ENCODE data around the gene HSD17B8. TPM values are rescaled to one million over a fixed set of nuclear protein-coding genes. Genes with fewer than 3 reads are reported as not detected.

Gene HSD17B8
- polyA plus RNA-seq, 6 donors from 2014 or later = 13.8 to 24.1 (median 21.6) TPM

DNA sequence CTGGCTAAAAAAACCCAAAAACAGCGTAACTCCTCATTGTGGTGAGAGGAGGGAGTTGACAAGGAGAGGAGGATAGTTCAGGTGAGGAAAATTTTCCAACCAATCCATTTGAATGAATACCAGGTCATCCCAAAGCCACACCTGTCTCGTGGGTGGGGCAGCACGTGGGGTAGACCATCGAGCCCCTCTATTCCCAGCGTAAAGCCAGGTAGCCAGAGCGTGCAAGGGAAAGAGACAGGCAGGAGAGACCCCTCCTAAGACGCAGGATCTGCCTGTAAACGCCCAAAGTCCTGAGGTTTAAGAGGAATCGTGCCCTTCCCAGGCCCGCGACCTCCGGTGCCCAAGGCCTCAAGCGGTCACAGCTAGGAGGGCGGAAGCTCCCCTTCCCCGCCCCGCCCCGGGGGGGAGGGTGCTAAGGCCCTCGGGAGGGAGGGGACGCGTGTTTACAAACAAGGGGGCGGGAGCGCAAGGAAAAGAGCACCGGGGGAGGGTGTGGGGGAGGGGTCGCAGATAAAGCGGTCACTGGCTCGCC lies 4.7 kb upstream of the HSD17B8 start:
- Mint-ChIP-seq H3K4me1 (peaks cover 69 to 76% (median 75%) of the 10 kb centered on the region in 3 donors), H3K4me3 (peak overlapping the region; percentile 90 to 100 (median 97)), H3K36me3 (peaks cover 13 to 34% of the 10 kb centered on the region in 2 donors), H3K9me3 (no peaks in the 10 kb centered on the region), H3K27ac (peak overlapping the region; percentile 18 to 96 (median 76)), H3K27me3 (no peaks in the 10 kb centered on the region)
- DNase-seq (no peak), ATAC-seq (ENCODE audit: low read depth in 2 of 2) (peak; percentile 4 to 12)

DNA sequence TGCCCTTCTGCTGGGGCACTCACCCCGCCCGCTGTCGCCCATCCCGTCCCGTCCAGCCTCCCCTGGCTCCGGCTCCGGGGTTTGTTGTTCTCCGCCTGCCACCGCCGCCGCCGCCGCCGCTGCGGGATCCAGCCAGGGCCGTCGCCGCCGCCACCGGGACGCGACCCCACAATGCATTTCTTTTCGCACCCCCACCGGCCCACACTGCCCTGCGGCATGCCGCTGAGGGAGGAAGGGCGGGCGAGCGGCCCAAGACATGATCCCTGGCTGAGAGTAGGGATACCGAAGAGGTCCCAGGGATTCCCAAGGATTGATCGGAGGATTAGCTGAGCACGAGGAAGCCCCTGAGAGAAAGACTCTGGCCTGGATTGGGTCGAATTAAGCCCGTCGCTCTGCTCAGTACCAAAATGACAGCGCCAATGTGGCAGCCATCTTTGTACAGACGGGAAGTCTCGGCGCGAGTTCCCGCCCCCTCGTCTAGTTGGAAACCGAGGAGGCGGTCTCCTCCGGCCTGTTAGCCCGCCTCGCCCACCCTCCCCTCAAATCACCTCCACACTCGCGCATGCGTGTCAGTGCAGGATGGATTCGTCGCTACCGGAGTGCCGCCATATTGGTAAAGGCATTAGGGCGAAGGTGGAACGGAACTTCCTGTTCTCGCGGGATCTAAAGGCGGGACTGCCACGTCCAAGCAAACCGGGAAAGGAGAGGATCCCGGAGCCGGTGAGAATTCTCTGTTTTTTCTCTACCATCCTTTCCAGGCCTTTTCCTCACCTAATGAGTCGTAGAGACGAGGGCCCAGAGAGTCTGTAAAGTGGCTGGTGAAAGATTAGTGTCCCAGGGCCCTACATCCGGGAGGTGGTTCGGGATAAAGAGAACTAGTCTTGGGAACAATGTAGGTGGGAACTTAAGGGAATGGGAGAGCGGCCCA lies 4.0 kb upstream of the HSD17B8 start, which contains the start of the genes RXRB and SLC39A7:
RXRB (minus strand) TSS at position 447 of the 928 bp plus-strand sequence; CDS start at position 258, 189 bp downstream.
SLC39A7 (plus strand) TSS at position 649 of the 928 bp plus-strand sequence. CDS start 379 bp downstream, outside the sequence.
- Mint-ChIP-seq H3K9me3 (no peaks in the 10 kb centered on the region), H3K4me1 (peaks cover 74 to 83% (median 80%) of the 10 kb centered on the region in 3 donors), H3K4me3 (peak within 1 kb of the TSS; percentile 99 to 100 (median 99)), H3K27ac (peak within 1 kb of the TSS; percentile 95 to 99 (median 98)), H3K27me3 (no peaks in the 10 kb centered on the region), H3K36me3 (peaks cover 13 to 31% of the 10 kb centered on the region in 2 donors)
- ATAC-seq (ENCODE audit: low read depth in 2 of 2) = peak; percentile 75 to 78
- DNase-seq = peak; percentile 96

GRCh38 chr6:33201147-33201545 lies 3.3 kb upstream of the HSD17B8 start:
- peak overlapping the region; percentile 99 to 100 (median 99) for H3K4me3 Mint-ChIP-seq
- H3K27me3 Mint-ChIP-seq = no peaks in the 10 kb centered on the region
- peak overlapping the region; percentile 95 to 99 (median 98) for H3K27ac Mint-ChIP-seq
- no peak for DNase-seq
- peaks cover 13 to 24% of the 10 kb centered on the region in 2 donors for H3K36me3 Mint-ChIP-seq
- ATAC-seq (ENCODE audit: low read depth in 2 of 2) = no peak
- no peaks in the 10 kb centered on the region for H3K9me3 Mint-ChIP-seq
- peaks cover 71 to 84% (median 83%) of the 10 kb centered on the region in 3 donors for H3K4me1 Mint-ChIP-seq

DNA sequence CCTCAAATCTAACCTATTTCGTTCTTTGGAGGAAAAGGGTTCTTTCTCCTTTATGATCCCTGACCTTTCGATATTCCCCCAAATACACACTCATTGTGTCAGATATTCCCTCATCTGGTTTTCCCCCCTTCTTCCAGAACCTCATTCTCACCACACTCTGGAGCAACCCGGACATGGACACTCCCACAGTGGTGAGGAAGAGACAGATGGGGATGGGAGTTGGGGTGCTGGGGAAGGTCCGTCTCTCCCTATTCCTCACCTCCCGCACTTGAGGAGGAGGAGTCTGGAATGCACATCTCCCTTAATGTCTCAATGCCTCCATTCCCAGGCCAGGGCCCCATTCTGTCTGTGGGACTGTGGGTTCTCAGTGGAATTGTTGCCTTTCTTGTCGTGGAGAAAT lies 2.5 kb upstream of the HSD17B8 start:
- H3K4me3 Mint-ChIP-seq = peak overlapping the region; percentile 99 to 100 (median 99)
- H3K36me3 Mint-ChIP-seq = peaks cover 13 to 16% of the 10 kb centered on the region in 2 donors
- DNase-seq (no peak), ATAC-seq (ENCODE audit: low read depth in 2 of 2) (no peak)
- no peaks in the 10 kb centered on the region for H3K9me3 Mint-ChIP-seq
- H3K27ac Mint-ChIP-seq = peak overlapping the region in 5 of 6 donors; percentile 25 to 98 (median 69)
- H3K27me3 Mint-ChIP-seq = no peaks in the 10 kb centered on the region
- peaks cover 71 to 85% (median 85%) of the 10 kb centered on the region in 3 donors for H3K4me1 Mint-ChIP-seq

- no peak for ATAC-seq (ENCODE audit: low read depth in 2 of 2)
- DNase-seq = no peak
- H3K4me1 Mint-ChIP-seq = peaks cover 69 to 83% (median 81%) of the 10 kb centered on the region in 3 donors
- H3K4me3 Mint-ChIP-seq = peak overlapping the region in 7 of 8 donors; percentile 48 to 100 (median 99)
- H3K36me3 Mint-ChIP-seq = peaks cover 13 to 16% of the 10 kb centered on the region in 2 donors
- no peak overlapping the region for H3K27ac Mint-ChIP-seq
- H3K9me3 Mint-ChIP-seq = no peaks in the 10 kb centered on the region
- H3K27me3 Mint-ChIP-seq = no peaks in the 10 kb centered on the region
Observed at GRCh38 chr6:33202799-33203198, 1.7 kb upstream of the HSD17B8 start.

DNA sequence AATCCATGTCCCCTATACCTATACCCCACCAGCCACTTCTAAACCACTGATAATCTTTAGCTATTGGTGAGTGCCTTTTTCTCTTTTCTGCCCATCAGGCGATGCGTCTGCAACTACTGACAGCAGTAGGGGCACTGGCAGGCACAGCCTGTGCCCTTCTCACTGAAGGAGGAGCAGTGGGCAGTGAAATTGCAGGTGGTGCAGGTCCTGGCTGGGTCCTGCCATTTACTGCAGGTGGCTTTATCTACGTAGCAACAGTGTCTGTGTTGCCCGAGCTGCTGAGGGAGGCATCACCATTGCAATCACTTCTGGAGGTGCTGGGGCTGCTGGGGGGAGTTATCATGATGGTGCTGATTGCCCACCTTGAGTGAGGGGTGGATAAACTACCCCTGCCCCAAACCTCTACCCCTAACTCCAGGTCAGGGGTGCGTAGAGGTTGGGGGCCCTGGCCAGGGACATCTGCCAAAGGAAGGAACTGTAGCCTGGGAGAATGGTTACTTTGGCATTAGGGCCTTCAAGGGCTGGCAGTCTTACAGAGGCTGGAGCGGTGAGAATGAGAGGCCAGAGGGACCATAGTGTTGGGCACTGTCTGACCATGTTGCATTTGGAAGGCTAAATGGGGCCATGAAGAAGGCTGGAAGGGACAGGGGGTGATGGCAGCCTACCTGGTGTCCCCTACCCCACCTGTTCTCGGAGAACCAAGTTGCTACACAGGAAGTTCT lies 851 bp upstream of the HSD17B8 start:
- Mint-ChIP-seq H3K4me1 (peaks cover 63 to 79% (median 75%) of the 10 kb centered on the region in 3 donors), H3K27me3 (no peaks in the 10 kb centered on the region), H3K4me3 (peak overlapping the region; percentile 88 to 100 (median 98)), H3K36me3 (peaks cover 13 to 16% of the 10 kb centered on the region in 2 donors), H3K27ac (peak overlapping the region in 5 of 6 donors; percentile 44 to 86 (median 78)), H3K9me3 (no peaks in the 10 kb centered on the region)
- DNase-seq (no peak), ATAC-seq (ENCODE audit: low read depth in 2 of 2) (no peak)

GRCh38 chr6:33204165-33204414 lies 365 bp upstream of the HSD17B8 start:
- no peaks in the 10 kb centered on the region for H3K9me3 Mint-ChIP-seq
- peak overlapping the region; percentile 88 to 100 (median 93) for H3K4me3 Mint-ChIP-seq
- peak overlapping the region in 4 of 6 donors; percentile 44 to 85 (median 78) for H3K27ac Mint-ChIP-seq
- ATAC-seq (ENCODE audit: low read depth in 2 of 2) (no peak), DNase-seq (no peak)
- no peaks in the 10 kb centered on the region for H3K27me3 Mint-ChIP-seq
- H3K4me1 Mint-ChIP-seq = peaks cover 63 to 79% (median 75%) of the 10 kb centered on the region in 3 donors
- peaks cover 13 to 16% of the 10 kb centered on the region in 2 donors for H3K36me3 Mint-ChIP-seq

DNA sequence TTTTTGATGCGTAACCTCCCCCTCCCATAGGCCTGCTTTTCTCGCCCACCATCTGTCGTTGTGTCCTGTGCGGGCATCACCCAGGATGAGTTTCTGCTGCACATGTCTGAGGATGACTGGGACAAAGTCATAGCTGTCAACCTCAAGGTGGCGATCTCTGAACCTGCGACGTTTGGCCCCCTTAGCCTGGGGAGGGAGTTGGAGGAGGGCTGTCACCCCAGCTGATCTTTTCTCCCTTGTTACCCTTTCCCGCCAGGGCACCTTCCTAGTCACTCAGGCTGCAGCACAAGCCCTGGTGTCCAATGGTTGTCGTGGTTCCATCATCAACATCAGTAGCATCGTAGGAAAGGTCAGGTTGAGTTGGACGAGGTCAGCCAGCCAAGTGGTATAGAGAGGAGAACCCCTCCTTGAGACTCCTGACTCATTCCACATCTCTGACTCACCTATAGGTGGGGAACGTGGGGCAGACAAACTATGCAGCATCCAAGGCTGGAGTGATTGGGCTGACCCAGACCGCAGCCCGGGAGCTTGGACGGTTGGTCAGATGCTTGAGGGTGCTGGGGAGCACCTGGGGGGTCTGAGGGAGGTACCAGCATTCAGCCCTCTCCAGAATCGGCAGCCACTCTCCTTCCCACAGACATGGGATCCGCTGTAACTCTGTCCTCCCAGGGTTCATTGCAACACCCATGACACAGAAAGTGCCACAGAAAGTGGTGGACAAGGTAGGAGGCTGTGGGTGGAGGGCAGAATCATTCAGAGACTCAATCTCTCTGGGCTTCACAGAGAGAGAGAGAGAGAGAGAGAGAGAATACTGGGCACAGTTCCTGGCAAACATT lies 954 bp downstream of the HSD17B8 start:
- no peak for ATAC-seq (ENCODE audit: low read depth in 2 of 2)
- DNase-seq = no peak
- H3K36me3 Mint-ChIP-seq = peaks cover 16 to 19% of the 10 kb centered on the region in 2 donors

GRCh38 chr6:33206027-33206863 lies 1.8 kb downstream of the HSD17B8 start:
- Mint-ChIP-seq H3K4me3 (peak overlapping the region; percentile 6 to 100 (median 84)), H3K9me3 (no peaks in the 10 kb centered on the region)
- no peak for ATAC-seq (ENCODE audit: low read depth in 2 of 2)

More for the DNA sequence above, 954 bp downstream of the HSD17B8 start:
- Mint-ChIP-seq H3K9me3 (no peaks in the 10 kb centered on the region), H3K27me3 (no peaks in the 10 kb centered on the region), H3K4me3 (peak overlapping the region; percentile 88 to 100 (median 93)), H3K4me1 (peaks cover 62 to 80% (median 76%) of the 10 kb centered on the region in 3 donors), H3K27ac (peak overlapping the region in 3 of 6 donors; percentile 53 to 66 (median 65))

GRCh38 chr6:33206864-33207551 lies 2.6 kb downstream of the HSD17B8 start:
- Mint-ChIP-seq H3K9me3 (no peaks in the 10 kb centered on the region), H3K27me3 (peaks cover 0 to 3% (median 3%) of the 10 kb centered on the region in 3 donors), H3K4me3 (peak overlapping the region in 7 of 8 donors; percentile 40 to 99 (median 91)), H3K4me1 (peaks cover 49 to 66% (median 62%) of the 10 kb centered on the region in 3 donors), H3K27ac (peak overlapping the region in 3 of 6 donors; percentile 87 to 96 (median 88)), H3K36me3 (peaks cover 18 to 19% of the 10 kb centered on the region in 2 donors)
- DNase-seq = no peak
- ATAC-seq (ENCODE audit: low read depth in 2 of 2) = no peak

More at GRCh38 chr6:33206027-33206863, 1.8 kb downstream of the HSD17B8 start:
- no peak for DNase-seq
- Mint-ChIP-seq H3K36me3 (peaks cover 16 to 23% of the 10 kb centered on the region in 2 donors), H3K27me3 (no peaks in the 10 kb centered on the region), H3K27ac (peak overlapping the region in 5 of 6 donors; percentile 12 to 65 (median 46)), H3K4me1 (peaks cover 56 to 72% (median 70%) of the 10 kb centered on the region in 3 donors)

- DNase-seq (no peak), ATAC-seq (ENCODE audit: low read depth in 2 of 2) (peak in 1 of 2 donors; percentile 10)
- Mint-ChIP-seq H3K4me3 (peak overlapping the region; percentile 81 to 95 (median 92)), H3K27me3 (peaks cover 3 to 9% (median 9%) of the 10 kb centered on the region in 3 donors), H3K9me3 (no peaks in the 10 kb centered on the region), H3K36me3 (peaks cover 15 to 18% of the 10 kb centered on the region in 2 donors), H3K4me1 (peaks cover 45 to 66% (median 60%) of the 10 kb centered on the region in 3 donors), H3K27ac (peak overlapping the region; percentile 38 to 99 (median 88))
Observed at GRCh38 chr6:33207552-33208090, 3.2 kb downstream of the HSD17B8 start.
